ENCODE results near the gene FUT3.
A peak's percentile ranks its signal among the peaks of the same experiment; 100 is the strongest.
"Not testable (repeated sequence)": the region's sequence is repeated elsewhere in the genome, so short reads cannot be mapped to it uniquely, and the experiment has no call there.

FUT3 gene

DNA sequence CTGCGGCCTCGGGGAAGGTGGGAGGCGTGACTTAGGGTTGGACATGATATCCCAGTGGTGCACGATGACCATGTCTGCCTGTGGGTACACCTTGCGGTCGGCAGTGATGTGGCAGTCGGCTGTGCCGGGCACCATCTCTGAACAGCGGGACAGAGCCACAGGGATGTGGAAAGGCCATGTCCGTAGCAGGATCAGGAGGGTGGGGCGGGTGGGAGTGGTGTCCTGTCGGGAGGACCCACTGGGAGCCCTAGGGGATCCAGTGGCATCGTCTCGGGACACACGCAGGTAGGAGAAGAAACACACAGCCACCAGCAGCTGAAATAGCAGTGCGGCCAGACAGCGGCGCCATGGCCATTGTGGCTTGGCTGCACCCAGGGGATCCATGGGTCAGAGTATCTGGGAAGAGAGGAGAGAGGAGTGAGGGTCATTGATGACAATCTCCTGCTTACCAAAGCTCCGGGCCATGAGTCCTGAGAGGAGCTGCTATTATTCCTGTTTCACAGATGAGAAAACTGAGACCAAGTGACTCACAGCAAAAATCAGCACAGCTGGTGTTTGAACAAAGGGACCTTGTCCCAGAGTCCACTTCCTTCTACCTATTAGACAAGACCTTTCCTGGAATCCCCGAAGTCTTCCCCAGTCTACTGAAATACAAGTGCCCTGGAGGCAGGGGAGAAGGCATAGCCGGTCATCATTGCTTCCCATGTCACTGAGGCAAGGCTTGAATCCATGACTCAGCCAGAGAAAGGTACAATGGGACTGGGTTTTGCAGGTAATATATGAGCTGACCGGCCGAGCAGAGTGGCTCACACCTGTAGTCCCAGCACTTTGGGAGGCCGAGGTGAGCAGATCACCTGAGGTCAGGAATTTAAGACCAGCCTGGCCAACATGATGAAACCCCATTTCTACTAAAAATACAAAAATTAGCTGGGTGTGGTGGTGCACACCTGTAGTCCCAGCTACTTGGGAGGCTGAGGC lies 6.5 kb downstream of the FUT3 start:
- no peak for DNase-seq

GRCh38 chr19:5843295-5843927 lies 7.8 kb downstream of the FUT3 start:
- no peak for DNase-seq

DNA sequence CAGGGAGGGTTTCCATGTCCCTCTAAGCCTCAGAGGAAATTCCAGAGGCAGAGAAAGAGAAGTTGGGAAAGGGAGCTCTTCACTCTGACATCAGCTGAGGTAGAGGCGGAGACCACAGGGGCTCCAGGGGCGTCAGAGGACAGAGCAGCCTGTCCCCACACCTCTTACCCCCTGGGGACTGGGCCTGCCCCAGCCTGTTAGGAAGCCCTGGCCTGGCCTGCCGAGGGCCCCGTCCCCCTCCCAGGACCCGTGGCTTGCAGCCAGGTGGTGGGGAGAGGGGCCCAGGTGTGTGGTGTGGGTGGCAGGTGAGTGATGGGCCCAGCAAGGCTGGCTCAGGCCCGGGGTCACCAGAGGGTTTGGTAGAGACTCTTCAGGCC lies 9.5 kb downstream of the FUT3 start:
- not testable (repeated sequence) for DNase-seq

DNA sequence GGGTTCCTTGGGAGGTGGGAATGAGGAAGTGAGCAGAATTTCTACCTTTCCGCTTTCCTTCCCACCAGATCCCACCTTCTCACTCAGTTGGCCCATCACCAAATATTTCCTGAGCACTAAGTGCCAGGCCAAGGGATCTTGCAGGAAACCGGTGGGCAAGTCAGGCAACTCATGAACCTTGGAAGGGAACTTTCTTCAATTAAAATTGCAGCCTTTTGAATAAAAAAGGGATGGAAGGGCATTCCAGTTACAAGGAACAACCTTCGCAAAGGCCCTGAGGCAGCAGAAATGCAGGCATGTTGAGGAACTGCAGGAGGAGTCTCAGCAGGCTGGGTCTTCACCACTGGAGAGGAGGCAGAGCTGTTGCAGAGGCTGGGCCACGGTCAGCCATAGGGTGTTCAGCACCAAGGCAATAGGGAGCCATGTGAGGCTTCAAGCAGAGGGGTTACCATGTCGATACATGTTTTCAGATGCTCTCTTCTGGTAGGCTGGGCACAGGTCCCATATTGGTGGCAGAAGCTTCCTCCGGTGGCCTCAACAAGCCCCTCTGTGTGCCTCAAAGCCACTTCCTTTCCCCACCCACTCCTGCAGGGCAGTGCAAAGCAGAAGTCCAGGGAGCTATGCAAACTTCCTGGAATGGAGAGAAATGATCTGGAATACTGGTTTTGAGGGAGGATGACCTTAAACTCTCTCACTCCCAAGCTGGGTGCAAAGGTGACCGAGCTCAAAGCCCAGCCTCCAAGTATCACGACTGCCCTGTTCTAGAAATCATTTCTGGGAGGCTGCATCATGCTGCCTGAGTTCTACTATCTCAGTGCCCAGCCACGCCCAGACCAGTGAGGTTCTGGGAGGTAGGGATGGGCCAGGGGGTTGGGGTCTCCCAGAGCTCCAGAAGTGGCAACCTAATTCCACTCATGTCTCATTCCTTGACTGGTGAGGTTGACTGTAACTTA lies 11.9 kb downstream of the FUT3 start, which contains the start of gene FUT6:
Gene FUT6, minus strand, starts transcription at position 638 of the 953 bp plus-strand sequence. CDS start 7,135 bp downstream, outside the sequence.
- peak; percentile 26 to 50 for DNase-seq

DNA sequence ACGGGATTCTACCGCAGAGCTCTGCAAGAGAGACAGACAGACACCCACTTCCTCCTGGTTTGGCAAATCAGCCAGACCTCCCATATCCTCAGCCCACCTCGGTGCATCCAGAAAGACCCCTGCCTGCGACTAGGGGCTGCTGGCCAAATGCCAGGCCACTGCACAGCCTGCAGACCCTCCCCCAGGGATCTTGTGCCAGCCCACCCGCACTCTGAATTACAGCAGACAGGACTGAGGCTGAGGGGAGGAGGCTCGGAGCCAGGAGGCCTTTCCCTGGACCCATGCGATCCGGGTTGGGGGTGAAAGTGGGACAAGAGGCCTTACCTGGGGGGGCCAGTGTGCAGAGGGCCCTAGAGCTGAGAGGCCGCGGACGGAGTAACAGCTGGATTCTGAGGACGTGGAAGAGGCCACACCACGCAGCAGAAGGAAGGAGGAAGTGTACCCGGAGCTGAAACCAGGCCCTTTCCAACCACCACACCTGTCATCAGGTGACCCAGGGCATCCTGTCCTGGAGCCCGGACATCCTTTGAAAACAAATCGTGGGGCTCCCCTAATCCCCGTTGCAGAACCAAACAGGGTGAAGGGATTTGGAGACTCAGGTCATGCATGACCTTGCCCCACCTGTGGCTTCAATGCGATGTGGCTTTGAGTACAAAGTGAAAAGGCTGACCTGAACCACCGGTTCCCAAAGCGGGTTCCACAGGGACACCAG lies 12.7 kb downstream of the FUT3 start:
- no peak for DNase-seq

DNA sequence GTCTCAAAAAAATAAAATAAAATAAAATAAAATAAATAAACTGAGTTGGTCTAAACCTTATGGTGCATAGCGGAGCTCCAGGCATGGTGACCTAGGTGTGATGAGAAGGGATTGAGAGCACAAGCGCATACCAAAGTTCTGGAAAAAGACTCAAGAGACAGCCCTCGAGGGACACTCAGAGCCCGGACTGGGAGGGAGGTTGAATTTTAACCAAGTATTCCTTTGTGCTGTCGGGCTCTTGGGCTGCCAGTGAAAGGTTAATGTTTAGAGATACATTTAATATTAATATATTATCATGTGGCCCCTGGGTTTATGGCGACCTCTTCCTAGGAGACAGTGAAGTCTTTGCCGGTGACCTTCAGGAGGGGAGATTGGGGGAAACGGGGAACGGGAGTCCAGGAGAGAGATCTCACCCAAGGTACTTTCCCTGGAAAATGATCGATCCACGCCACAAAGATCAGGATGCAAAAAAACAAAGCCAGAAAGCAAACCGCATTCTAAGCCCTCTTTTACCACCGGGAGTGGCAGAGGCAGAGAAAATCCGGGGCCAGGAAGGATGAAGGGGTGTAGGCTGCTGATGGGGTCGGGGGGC lies 13.4 kb downstream of the FUT3 start:
- no peak for DNase-seq

- no peak for DNase-seq
Measured at GRCh38 chr19:5832527-5833216, 18.6 kb downstream of the FUT3 start.

GRCh38 chr19:5832061-5832460 lies 19.2 kb downstream of the FUT3 start:
- no peak for DNase-seq

DNA sequence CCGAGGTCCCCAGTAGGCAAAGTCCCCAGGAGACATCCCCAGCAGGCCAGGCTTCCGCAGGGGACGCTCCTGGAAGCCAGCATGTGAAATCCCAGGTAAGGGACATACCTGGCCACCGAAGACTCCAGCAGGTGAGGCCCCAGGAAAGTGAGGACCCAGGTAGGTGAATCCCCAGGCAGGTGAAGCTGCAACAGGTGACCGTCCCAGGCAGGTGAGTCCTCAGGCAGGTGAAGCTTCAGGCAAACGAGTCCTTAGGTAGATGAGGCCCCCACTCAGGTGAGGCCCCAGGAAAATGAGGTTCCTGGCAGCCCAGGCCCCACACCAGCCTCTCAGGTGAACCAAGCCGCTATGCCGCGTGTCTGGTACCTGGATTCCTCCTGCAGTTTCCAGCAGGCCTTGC lies 20.1 kb downstream of the FUT3 start:
- DNase-seq = no peak

GRCh38 chr19:5829567-5830310 lies 21.5 kb downstream of the FUT3 start:
- no peak for DNase-seq

DNA sequence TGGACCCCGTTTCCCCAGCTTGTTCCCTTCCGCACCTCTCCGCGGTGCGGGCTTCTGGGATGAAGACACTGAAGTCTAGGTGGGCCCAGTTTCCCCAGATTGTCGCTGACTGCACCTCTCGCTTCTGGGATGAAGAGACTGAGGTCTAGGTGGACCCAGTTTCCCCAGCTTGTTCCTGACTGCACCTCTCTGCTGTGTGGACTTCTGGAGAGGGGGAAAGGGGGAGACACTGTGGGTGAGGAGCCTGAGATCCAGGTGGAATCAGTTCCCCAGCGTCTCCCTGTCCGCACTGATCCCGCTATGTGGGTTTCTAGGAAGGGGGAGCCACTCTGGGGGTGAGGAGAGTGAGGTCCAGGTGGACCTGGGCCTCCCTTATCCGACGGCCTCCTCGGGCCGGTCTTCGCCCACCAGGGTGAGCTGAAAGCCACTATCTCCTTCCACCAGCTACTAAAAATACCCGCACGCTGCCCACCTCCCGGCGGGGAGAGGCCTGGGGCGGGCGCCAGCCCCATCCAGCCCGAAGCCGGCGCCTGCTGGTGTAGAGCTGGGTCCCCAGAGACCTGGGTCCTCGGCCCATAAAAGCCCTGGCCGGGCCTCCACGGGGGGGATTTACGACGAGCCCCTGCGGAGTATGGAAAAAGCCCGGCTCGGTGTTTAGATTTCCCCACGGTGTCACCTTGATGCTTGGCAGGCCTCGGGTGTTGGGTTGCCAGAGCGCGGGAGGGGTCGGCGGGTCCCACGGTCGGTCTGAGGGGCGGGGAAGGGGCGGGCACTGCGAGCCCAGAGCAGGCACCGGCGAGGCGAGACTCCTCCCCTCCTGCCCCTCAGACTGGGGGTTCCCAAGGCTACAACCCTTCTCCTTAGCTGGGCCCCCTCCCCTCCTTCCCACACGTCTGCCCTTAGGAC lies 22.3 kb downstream of the FUT3 start:
- DNase-seq = no peak

- DNase-seq = peak; percentile 72 to 84
Measured at GRCh38 chr19:5827891-5828660, 23.2 kb downstream of the FUT3 start.

- DNase-seq = no peak
Measured at GRCh38 chr19:5827342-5827890, 23.8 kb downstream of the FUT3 start.

DNA sequence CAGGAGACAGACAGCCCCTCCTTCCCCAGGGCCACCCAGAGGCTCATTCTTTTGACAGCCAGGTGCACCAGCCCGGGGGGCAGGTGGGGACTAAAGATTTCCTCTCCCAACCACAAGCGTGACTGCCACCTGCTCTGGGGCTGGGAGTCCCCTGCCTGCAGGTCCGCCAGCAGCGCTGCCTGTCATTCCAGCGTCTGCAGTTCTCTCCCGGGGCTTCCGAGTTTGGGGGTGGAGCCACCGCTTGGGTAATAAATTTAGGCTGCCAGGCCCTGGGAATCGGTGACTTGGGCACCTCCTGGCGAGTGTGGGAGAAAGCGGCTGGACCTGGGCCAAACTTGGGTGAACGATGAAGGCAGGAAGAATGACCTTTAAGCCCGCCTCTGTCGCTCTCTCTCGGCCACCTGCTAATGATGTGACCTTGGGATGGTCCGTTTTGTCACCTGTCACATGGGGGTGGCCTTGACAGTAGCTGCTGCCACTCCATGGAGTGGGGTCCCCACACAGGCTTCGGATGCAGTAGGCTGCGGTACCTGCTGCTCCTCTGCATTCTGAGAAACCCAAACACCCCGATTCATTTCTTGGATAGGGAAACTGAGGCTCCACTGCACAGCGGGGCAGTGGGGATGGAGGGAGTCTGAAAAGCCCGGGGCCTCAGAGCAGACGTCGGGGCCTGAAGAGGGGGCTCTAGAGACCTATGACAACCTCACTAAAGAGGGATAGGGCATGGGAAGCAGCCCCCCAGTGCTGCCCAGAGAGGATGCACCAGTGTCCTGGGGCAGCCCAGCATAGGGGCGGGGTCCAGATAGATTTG lies 24.5 kb downstream of the FUT3 start:
- DNase-seq = peak in 1 of 2 experiments; percentile 14

DNA sequence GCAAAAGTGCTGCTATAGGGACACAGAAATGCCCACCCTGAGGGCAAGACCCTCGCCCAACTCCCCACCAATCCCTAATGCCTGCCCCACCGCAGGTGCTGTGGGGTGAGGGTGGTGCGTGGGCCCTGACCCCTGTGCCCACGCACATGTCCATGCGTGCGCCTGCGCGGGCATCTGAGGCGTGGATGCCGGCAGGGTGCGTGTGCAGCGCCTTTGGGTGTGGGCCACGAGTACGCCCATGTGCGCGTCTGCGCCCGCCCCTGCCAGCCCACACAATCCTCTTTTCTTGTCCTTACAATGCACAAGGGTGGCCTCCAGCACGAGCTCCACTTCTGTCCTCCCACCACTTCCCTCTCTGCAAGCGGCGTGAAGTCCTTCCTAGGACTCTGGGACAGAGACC lies 26.1 kb downstream of the FUT3 start:
- no peak for DNase-seq

DNA sequence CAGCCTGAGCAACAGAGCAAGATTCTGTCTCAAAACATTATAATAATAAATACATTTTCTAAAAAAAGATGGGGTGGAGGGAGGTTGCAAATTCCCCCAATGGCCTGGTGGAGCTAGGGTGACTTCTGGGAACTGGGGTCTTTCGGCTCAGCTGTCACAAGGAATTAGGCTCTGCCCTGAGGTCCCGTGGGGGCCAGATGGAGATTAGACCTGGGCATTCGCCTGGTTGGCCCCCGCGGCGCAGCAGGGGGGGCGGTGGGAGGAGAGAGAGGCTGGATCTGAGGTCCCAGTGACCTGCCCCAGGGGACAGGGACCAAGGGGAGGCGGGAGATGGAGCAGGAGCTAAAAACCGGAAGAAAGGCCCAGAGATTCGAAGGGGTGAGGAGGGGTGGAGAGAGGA lies 26.5 kb downstream of the FUT3 start:
- DNase-seq = no peak

DNA sequence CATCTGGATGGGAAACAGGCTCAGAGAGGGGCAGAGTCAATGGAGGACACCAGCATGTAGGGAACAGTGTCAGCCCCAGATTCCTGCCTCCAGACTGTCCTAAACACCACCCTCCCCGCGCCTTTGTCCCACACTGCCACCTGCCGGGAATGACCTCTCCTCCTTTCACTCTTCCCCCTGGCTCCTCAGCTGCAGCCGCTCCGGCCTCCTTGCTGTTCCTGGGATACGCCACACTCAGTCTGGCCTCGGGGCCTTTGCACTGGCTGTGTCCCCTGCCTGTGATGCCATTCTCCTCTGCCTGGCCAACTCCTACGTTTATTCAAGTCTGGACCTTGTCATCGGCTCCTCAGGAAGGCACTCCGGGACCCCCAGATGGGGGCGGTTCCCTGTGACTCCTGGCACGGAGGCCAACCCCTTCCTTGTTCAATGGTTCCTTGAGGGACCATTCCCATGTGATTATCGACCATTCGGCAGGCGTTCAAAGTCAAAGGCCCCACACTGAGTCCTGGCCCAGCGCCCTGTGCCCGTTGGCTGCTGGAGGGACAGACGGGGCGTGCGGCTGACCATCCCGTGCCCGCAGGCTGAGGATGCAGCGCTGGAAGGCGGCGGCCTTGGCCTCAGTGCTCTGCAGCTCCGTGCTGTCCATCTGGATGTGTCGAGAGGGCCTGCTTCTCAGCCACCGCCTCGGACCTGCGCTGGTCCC lies 27.5 kb downstream of the FUT3 start:
- peak; percentile 24 to 31 for DNase-seq

Measured in Kasumi-1 (cell line).